Measurements from ENCODE around the gene HPSE2.

DNA sequence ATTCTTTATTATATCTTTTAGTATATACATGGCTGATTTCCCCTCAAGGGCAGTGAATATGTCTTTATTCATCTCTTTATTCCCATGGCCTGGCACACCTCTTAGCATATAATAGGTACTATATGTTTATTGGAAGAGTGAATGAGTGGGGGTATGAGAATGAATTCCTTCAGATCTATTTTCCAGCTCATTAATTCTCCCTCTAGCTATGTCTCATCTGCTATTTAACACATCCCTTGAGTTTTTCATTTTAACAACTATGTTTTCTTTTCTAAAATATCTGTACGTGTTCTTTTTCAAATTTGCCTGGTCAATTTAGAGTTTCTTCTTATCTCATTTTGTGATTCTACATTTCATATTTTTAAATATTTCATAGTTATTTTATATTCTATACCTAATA, 803.3 kb downstream of the HPSE2 start:
- TF ChIP-seq POLR2AphosphoS5 (IDR thresholded peaks at IDR 0.05; ENCODE audit: low read depth, low read length), result no peak
- TF ChIP-seq TAF1 (IDR thresholded peaks at IDR 0.05; ENCODE audit: borderline replicate concordance, insufficient read depth, low read length), result no peak
- TF ChIP-seq, protein P1, sequence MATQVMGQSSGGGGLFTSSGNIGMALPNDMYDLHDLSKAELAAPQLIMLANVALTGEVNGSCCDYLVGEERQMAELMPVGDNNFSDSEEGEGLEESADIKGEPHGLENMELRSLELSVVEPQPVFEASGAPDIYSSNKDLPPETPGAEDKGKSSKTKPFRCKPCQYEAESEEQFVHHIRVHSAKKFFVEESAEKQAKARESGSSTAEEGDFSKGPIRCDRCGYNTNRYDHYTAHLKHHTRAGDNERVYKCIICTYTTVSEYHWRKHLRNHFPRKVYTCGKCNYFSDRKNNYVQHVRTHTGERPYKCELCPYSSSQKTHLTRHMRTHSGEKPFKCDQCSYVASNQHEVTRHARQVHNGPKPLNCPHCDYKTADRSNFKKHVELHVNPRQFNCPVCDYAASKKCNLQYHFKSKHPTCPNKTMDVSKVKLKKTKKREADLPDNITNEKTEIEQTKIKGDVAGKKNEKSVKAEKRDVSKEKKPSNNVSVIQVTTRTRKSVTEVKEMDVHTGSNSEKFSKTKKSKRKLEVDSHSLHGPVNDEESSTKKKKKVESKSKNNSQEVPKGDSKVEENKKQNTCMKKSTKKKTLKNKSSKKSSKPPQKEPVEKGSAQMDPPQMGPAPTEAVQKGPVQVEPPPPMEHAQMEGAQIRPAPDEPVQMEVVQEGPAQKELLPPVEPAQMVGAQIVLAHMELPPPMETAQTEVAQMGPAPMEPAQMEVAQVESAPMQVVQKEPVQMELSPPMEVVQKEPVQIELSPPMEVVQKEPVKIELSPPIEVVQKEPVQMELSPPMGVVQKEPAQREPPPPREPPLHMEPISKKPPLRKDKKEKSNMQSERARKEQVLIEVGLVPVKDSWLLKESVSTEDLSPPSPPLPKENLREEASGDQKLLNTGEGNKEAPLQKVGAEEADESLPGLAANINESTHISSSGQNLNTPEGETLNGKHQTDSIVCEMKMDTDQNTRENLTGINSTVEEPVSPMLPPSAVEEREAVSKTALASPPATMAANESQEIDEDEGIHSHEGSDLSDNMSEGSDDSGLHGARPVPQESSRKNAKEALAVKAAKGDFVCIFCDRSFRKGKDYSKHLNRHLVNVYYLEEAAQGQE (IDR thresholded peaks at IDR 0.05; ENCODE audit: insufficient read depth in 1 of 2, low read depth in 2 of 2, low read length in 2 of 2), result no peak

Data from PFSK-1 (cell line).